Hepatocyte (in vitro differentiated cells): Measurements from ENCODE around the gene OR7G2.

Experiments
- EZH2phosphoT487 ChIP-seq: fragments of 200-600 bp; sonication (generic); IDR thresholded peaks from one replicate; pipeline ENCODE4 v1.6.1; 2018; ENCODE audit warnings: antibody characterized with exemption, mild to moderate bottlenecking, low read depth, moderate library complexity; ENCODE audit not compliant: unreplicated experiment, severe bottlenecking
- TF ChIP-seq, protein P1 (sequence below): fragments of 200-600 bp; sonication (generic); IDR thresholded peaks from 2 replicates; pipeline ENCODE4 v1.5.1; 2016; ENCODE audit warnings: antibody characterized with exemption, mild to moderate bottlenecking; ENCODE audit not compliant: poor library complexity

DNA sequence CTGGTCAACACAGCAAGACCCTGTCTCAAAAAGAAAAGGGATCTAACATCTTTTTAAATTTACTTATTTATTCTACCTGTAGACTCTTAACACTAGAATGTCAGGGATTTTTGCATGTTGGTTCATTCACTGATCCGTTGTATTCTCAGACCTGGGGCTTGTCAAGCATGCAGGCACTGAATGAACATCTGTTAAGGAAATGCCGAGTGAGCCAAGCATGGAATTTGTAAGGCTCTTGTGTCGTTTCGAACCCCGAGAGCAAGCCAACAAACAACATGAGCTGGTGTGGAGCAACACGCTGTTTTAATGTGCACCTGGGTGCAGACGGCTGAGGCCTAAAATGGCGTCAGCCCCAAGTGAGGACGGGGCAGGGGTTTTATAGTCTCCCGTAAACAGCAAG lies 30.4 kb downstream of the OR7G2 start:
- TF ChIP-seq, protein P1, sequence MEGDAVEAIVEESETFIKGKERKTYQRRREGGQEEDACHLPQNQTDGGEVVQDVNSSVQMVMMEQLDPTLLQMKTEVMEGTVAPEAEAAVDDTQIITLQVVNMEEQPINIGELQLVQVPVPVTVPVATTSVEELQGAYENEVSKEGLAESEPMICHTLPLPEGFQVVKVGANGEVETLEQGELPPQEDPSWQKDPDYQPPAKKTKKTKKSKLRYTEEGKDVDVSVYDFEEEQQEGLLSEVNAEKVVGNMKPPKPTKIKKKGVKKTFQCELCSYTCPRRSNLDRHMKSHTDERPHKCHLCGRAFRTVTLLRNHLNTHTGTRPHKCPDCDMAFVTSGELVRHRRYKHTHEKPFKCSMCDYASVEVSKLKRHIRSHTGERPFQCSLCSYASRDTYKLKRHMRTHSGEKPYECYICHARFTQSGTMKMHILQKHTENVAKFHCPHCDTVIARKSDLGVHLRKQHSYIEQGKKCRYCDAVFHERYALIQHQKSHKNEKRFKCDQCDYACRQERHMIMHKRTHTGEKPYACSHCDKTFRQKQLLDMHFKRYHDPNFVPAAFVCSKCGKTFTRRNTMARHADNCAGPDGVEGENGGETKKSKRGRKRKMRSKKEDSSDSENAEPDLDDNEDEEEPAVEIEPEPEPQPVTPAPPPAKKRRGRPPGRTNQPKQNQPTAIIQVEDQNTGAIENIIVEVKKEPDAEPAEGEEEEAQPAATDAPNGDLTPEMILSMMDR: no peak
- TF ChIP-seq EZH2phosphoT487: no peak
